Peyer's patch (tissue), 4 donors: ENCODE data around the gene NSMF. TPM values are rescaled to one million over a fixed set of nuclear protein-coding genes. Genes with fewer than 3 reads are reported as not detected.

Experiments used
- total RNA-seq, 4 donors: library from RNA; depleted of rRNA; stranded (reverse); fragments of >200 nt; gene quantifications; one replicate each; pipeline ENCODE4 v1.1.0, GENCODE V29; 2016

The NSMF gene
- total RNA-seq, 4 donors from 2014 or later = 47.0 to 135 (median 117) TPM

Other genes starting within 250 kb of the NSMF start
- gene RNF208, start 237.1 kb downstream of the NSMF start, total RNA-seq = 1 to 10 TPM in 2 of 4 donors, not detected in 2; 4.4 to 5.9 TPM
- 1 to 10 TPM in 2 of 4 donors, not detected in 2; 1.3 to 1.9 TPM for gene CYSRT1, start 234.2 kb downstream of the NSMF start, total RNA-seq
- gene RNF224, start 231.8 kb downstream of the NSMF start, total RNA-seq = not detected
- 10 to 100 TPM in 2 of 4 donors, 1 to 10 TPM in 1, not detected in 1; 4.0 to 14.8 (median 13.3) TPM for gene SLC34A3, start 228.4 kb downstream of the NSMF start, total RNA-seq
- 100 to 1,000 TPM; 174 to 409 (median 322) TPM for gene TUBB4B, start 218.0 kb downstream of the NSMF start, total RNA-seq
- not detected for gene STPG3, start 208.0 kb downstream of the NSMF start, total RNA-seq
- gene NELFB, start 204.0 kb downstream of the NSMF start, total RNA-seq = 10 to 100 TPM; 47.4 to 57.8 (median 50.2) TPM
- 10 to 100 TPM; 33.8 to 45.7 (median 39.2) TPM for gene TOR4A, start 181.6 kb downstream of the NSMF start, total RNA-seq
- 10 to 100 TPM; 35.3 to 56.1 (median 43.8) TPM for gene NRARP, start 157.1 kb downstream of the NSMF start, total RNA-seq
- gene EXD3, start 36.2 kb downstream of the NSMF start, total RNA-seq = 10 to 100 TPM; 38.7 to 82.4 (median 61.6) TPM
- gene NOXA1, start 35.9 kb downstream of the NSMF start, total RNA-seq = 10 to 100 TPM; 28.2 to 37.3 (median 33.2) TPM
- gene ENTPD8, start 18.0 kb downstream of the NSMF start, total RNA-seq = 100 to 1,000 TPM in 2 of 4 donors, 10 to 100 TPM in 2; 26.4 to 143 (median 104) TPM
- 10 to 100 TPM; 11.4 to 48.6 (median 27.2) TPM for gene PNPLA7, start 91.1 kb upstream of the NSMF start, total RNA-seq
- 10 to 100 TPM; 55.3 to 89.5 (median 84.8) TPM for gene MRPL41, start 92.5 kb upstream of the NSMF start, total RNA-seq
- 10 to 100 TPM; 21.9 to 52.5 (median 44.5) TPM for gene DPH7, start 119.6 kb upstream of the NSMF start, total RNA-seq
- gene ZMYND19, start 131.2 kb upstream of the NSMF start, total RNA-seq = 10 to 100 TPM in 2 of 4 donors, 1 to 10 TPM in 2; 8.8 to 16.8 (median 12.9) TPM
- gene ARRDC1, start 146.4 kb upstream of the NSMF start, total RNA-seq = 100 to 1,000 TPM; 102 to 341 (median 175) TPM
- gene EHMT1, start 159.7 kb upstream of the NSMF start, total RNA-seq = 100 to 1,000 TPM in 3 of 4 donors, 10 to 100 TPM in 1; 77.2 to 300 (median 161) TPM